ENCODE results near the gene PCDHGC3. TPM values are rescaled to one million over a fixed set of nuclear protein-coding genes. Genes with fewer than 3 reads are reported as not detected.
"Not testable (repeated sequence)": the region's sequence is repeated elsewhere in the genome, so short reads cannot be mapped to it uniquely, and the experiment has no call there.

Gene PCDHGC3
- total RNA-seq (10 to 100 TPM; 31.4 to 47.8 (median 39.4) TPM), polyA plus RNA-seq (10 to 100 TPM in 2 of 3 donors, 1 to 10 TPM in 1; 5.1 to 24.1 (median 23.4) TPM)

DNA sequence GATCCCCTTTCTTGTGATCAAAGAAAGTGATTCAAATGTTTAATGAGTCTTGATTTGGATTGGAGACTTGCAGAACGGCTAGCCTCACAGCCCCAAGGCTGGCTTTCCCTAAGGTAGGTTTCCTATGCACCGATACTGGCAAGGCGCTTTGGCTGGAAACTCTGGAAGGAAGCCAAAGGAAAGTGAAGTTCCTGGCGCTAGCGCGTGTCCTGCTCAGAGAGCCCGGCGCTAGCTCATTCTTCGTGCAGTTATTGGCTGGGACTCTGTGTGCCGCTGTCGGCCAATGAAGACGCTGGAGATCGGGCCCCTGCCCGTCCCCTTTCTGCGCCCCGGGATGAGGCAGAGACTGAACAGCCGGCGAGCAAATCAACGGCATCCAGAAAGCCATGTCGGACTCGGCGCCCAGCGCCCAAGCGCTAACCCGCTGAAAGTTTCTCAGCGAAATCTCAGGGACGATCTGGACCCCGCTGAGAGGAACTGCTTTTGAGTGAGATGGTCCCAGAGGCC lies at the start of gene PCDHGC3:
Gene PCDHGC3 (plus strand): TSS at position 342 of the 507 bp plus-strand sequence. CDS start 151 bp downstream, at position 493.
- Histone ChIP-seq H3K4me3 (peak within 1 kb of the TSS; percentile 60 to 72 (median 61)), H3K9me3 (no peaks in the 10 kb centered on the region), H3K4me1 (peaks cover 0 to 47% (median 45%) of the 10 kb centered on the region in 4 donors), H3K27me3 (no peaks in the 10 kb centered on the region), H3K36me3 (no peaks in the 10 kb centered on the region), H3K27ac (peak within 1 kb of the TSS; percentile 84 to 93 (median 90))
- intact Hi-C loops (cut with DNase I) = loop anchor here (1.0 to 5.0 kb wide), 5 partner anchors 37 to 155 kb away; partner anchors contain the start of genes PCDHGB7 and TAF7
- DNase-seq = peak; percentile 99
- WGBS, 2 donors = 1% methylated on average over 28 of the region's 28 CpGs
- TF ChIP-seq POLR2AphosphoS5 (IDR thresholded peaks at IDR 0.05) (peak; percentile 76 to 85 (median 82)), POLR2A (IDR thresholded peaks at IDR 0.05) (peak; percentile 73 to 75), EP300 (IDR thresholded peaks at IDR 0.05) (peak in 2 of 4 donors; percentile 9 to 38)
- TF ChIP-seq, protein P1, sequence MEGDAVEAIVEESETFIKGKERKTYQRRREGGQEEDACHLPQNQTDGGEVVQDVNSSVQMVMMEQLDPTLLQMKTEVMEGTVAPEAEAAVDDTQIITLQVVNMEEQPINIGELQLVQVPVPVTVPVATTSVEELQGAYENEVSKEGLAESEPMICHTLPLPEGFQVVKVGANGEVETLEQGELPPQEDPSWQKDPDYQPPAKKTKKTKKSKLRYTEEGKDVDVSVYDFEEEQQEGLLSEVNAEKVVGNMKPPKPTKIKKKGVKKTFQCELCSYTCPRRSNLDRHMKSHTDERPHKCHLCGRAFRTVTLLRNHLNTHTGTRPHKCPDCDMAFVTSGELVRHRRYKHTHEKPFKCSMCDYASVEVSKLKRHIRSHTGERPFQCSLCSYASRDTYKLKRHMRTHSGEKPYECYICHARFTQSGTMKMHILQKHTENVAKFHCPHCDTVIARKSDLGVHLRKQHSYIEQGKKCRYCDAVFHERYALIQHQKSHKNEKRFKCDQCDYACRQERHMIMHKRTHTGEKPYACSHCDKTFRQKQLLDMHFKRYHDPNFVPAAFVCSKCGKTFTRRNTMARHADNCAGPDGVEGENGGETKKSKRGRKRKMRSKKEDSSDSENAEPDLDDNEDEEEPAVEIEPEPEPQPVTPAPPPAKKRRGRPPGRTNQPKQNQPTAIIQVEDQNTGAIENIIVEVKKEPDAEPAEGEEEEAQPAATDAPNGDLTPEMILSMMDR (IDR thresholded peaks at IDR 0.05) = peak in 1 of 4 experiments; percentile 41

DNA sequence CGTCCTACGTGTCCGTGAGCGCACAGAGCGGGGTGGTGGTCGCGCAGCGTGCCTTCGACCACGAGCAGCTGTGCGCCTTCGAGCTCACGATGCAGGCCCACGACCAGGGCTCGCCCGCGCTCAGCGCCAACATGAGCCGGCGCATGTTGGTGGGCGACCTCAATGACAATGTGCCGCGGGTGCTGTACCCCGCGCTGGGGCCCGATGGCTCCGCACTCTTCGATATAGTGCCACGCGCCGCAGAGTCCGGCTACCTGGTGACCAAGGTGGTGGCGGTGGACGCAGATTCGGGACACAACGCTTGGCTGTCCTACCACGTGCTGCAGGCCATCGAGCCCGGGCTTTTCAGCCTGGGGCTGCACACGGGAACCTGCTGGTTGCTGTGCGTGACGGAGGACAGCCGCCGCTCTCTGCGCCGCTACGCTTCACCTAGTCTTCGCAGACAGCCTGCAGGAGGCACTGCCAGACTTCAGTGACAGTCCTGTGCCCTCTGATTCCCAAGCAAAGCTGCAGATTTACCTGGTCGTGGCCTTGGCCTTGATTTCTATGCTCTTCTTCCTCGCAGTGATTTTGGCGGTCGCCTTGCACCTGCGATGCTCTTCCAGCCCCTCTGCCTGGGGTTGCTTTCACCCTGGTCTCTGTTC lies 47.9 kb upstream of the PCDHGC3 start:
- Histone ChIP-seq H3K4me1 (no peaks in the 10 kb centered on the region), H3K4me3 (no peak overlapping the region), H3K36me3 (peaks cover 0 to 8% (median 0%) of the 10 kb centered on the region in 4 donors), H3K27ac (no peak overlapping the region), H3K27me3 (no peaks in the 10 kb centered on the region), H3K9me3 (peaks cover 51 to 94% (median 74%) of the 10 kb centered on the region in 4 donors)
- DNase-seq = no peak
- 50 to 76% methylated on average over 53 of the region's 53 CpGs for WGBS, 2 donors
- intact Hi-C loops (cut with DNase I) = no loop called here
- TF ChIP-seq POLR2AphosphoS5 (IDR thresholded peaks at IDR 0.05) (no peak), EP300 (IDR thresholded peaks at IDR 0.05) (no peak), POLR2A (IDR thresholded peaks at IDR 0.05) (no peak)
- TF ChIP-seq, protein P1 (IDR thresholded peaks at IDR 0.05) = no peak

DNA sequence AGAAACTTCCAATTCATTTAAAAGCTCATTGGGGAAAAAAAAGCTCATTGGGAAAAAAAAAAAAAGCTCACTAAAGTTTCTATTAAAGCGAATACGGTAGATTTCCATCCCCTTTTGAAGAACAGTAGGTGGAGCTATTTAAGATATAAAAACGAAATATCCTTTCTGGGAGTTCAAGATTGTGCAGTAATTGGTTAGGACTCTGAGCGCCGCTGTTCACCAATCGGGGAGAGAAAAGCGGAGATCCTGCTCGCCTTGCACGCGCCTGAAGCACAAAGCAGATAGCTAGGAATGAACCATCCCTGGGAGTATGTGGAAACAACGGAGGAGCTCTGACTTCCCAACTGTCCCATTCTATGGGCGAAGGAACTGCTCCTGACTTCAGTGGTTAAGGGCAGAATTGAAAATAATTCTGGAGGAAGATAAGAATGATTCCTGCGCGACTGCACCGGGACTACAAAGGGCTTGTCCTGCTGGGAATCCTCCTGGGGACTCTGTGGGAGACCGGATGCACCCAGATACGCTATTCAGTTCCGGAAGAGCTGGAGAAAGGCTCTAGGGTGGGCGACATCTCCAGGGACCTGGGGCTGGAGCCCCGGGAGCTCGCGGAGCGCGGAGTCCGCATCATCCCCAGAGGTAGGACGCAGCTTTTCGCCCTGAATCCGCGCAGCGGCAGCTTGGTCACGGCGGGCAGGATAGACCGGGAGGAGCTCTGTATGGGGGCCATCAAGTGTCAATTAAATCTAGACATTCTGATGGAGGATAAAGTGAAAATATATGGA lies 45.2 kb upstream of the PCDHGC3 start, which contains the start of gene PCDHGA12:
Gene PCDHGA12 (plus strand): TSS at position 176 of the 782 bp plus-strand sequence. CDS start 253 bp downstream, at position 429.
- intact Hi-C loops (cut with DNase I) = no loop called here
- Histone ChIP-seq H3K9me3 (peaks cover 51 to 89% (median 68%) of the 10 kb centered on the region in 4 donors), H3K27ac (no peak within 1 kb of the TSS), H3K4me3 (peak within 1 kb of the TSS in 3 of 4 donors; percentile 13 to 29 (median 22)), H3K27me3 (no peaks in the 10 kb centered on the region), H3K4me1 (no peaks in the 10 kb centered on the region), H3K36me3 (peaks cover 0 to 8% (median 0%) of the 10 kb centered on the region in 4 donors)
- DNase-seq = no peak
- TF ChIP-seq POLR2AphosphoS5 (IDR thresholded peaks at IDR 0.05) (no peak), POLR2A (IDR thresholded peaks at IDR 0.05) (no peak), EP300 (IDR thresholded peaks at IDR 0.05) (no peak)
- TF ChIP-seq, protein P1 (IDR thresholded peaks at IDR 0.05) = peak in 1 of 4 experiments; percentile 18
- WGBS, 2 donors = 16 to 50% methylated on average over 33 of the region's 33 CpGs

DNA sequence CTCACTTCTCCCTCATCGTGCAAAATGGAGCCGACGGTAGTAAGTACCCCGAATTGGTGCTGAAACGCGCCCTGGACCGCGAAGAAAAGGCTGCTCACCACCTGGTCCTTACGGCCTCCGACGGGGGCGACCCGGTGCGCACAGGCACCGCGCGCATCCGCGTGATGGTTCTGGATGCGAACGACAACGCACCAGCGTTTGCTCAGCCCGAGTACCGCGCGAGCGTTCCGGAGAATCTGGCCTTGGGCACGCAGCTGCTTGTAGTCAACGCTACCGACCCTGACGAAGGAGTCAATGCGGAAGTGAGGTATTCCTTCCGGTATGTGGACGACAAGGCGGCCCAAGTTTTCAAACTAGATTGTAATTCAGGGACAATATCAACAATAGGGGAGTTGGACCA lies 44.5 kb upstream of the PCDHGC3 start:
- intact Hi-C loops (cut with DNase I) = no loop called here
- no peak for DNase-seq
- H3K27ac ChIP-seq = no peak overlapping the region
- TF ChIP-seq, protein P1 (IDR thresholded peaks at IDR 0.05) = no peak
- TF ChIP-seq POLR2AphosphoS5 (IDR thresholded peaks at IDR 0.05) (no peak), POLR2A (IDR thresholded peaks at IDR 0.05) (no peak)
- WGBS, 2 donors = 19 to 65% methylated on average over 37 of the region's 37 CpGs
- no peaks in the 10 kb centered on the region for H3K27me3 ChIP-seq
- peaks cover 0 to 11% (median 0%) of the 10 kb centered on the region in 4 donors for H3K36me3 ChIP-seq
- H3K9me3 ChIP-seq = peaks cover 47 to 84% (median 68%) of the 10 kb centered on the region in 4 donors
- no peaks in the 10 kb centered on the region for H3K4me1 ChIP-seq
- H3K4me3 ChIP-seq = peak overlapping the region in 3 of 4 donors; percentile 13 to 29 (median 22)

DNA sequence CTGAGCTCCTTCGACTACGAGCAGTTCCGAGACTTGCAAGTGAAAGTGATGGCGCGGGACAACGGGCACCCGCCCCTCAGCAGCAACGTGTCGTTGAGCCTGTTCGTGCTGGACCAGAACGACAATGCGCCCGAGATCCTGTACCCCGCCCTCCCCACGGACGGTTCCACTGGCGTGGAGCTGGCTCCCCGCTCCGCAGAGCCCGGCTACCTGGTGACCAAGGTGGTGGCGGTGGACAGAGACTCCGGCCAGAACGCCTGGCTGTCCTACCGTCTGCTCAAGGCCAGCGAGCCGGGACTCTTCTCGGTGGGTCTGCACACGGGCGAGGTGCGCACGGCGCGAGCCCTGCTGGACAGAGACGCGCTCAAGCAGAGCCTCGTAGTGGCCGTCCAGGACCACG lies 43.5 kb upstream of the PCDHGC3 start:
- H3K27me3 ChIP-seq; H3K27ac ChIP-seq; H3K4me3 ChIP-seq; intact Hi-C loops (cut with DNase I); H3K4me1 ChIP-seq; H3K36me3 ChIP-seq; DNase-seq: not testable (repeated sequence)
- 40 to 67% methylated on average over 38 of the region's 38 CpGs for WGBS, 2 donors
- H3K9me3 ChIP-seq = peaks cover 41 to 78% (median 61%) of the 10 kb centered on the region in 4 donors

DNA sequence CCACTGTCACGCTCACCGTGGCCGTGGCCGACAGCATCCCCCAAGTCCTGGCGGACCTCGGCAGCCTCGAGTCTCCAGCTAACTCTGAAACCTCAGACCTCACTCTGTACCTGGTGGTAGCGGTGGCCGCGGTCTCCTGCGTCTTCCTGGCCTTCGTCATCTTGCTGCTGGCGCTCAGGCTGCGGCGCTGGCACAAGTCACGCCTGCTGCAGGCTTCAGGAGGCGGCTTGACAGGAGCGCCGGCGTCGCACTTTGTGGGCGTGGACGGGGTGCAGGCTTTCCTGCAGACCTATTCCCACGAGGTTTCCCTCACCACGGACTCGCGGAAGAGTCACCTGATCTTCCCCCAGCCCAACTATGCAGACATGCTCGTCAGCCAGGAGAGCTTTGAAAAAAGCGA lies 43.0 kb upstream of the PCDHGC3 start:
- H3K36me3 ChIP-seq; intact Hi-C loops (cut with DNase I); H3K27ac ChIP-seq; H3K4me1 ChIP-seq; H3K27me3 ChIP-seq; H3K4me3 ChIP-seq; DNase-seq: not testable (repeated sequence)
- WGBS, 2 donors = 33 to 58% methylated on average over 29 of the region's 29 CpGs
- H3K9me3 ChIP-seq = peaks cover 37 to 77% (median 58%) of the 10 kb centered on the region in 4 donors

Data from sigmoid colon (tissue), 7 donors.